Measurements from ENCODE around the gene CHTOP.

GRCh38 chr1:153667439-153667838 lies 33.6 kb downstream of the CHTOP start:
- TF ChIP-seq CEBPB (IDR thresholded peaks at IDR 0.05) = no peak
- no peak for TF ChIP-seq RAD21 (IDR thresholded peaks at IDR 0.05; ENCODE audit: low read depth)
- TF ChIP-seq REST (IDR thresholded peaks at IDR 0.05; ENCODE audit: low read depth) = no peak
- no peak for TF ChIP-seq TCF12 (IDR thresholded peaks at IDR 0.05; ENCODE audit: low read depth)
- no peak for TF ChIP-seq EP300 (IDR thresholded peaks at IDR 0.05; ENCODE audit: borderline replicate concordance)

Data from Ishikawa (cell line).